Nephron progenitor cell (in vitro differentiated cells): Measurements from ENCODE around the gene ATP6V1F.
A peak's percentile ranks its signal among the peaks of the same experiment; 100 is the strongest.

Source experiments
- DNase-seq: peaks from one replicate; pipeline ENCODE4 v3.0.0; 2021
- H3K27ac Mint-ChIP-seq: 2 replicates; pipeline ENCODE4 v1.8.0; 2021; ENCODE audit warnings: mild to moderate bottlenecking, moderate library complexity, mixed read lengths
- H3K27me3 Mint-ChIP-seq: 2 replicates; pipeline ENCODE4 v1.8.0; 2021; ENCODE audit warnings: mild to moderate bottlenecking, low read depth, mixed read lengths; ENCODE audit not compliant: poor library complexity
- H3K36me3 Mint-ChIP-seq: 2 replicates; pipeline ENCODE4 v1.8.0; 2021; ENCODE audit warnings: low read depth, mixed read lengths
- H3K4me1 Mint-ChIP-seq: 2 replicates; pipeline ENCODE4 v1.8.0; 2021; ENCODE audit warnings: mixed read lengths
- H3K4me3 Mint-ChIP-seq: 2 replicates; pipeline ENCODE4 v1.8.0; 2021; ENCODE audit warnings: mild to moderate bottlenecking, moderate library complexity, mixed read lengths
- H3K9me3 Mint-ChIP-seq: 2 replicates; pipeline ENCODE4 v1.8.0; 2021; ENCODE audit warnings: mild to moderate bottlenecking, moderate library complexity, mixed read lengths
- TF ChIP-seq, protein P1 (sequence below): fragments of 200-600 bp; sonication (generic); IDR thresholded peaks from 2 replicates; pipeline ENCODE4 v1.5.0; 2021; ENCODE audit warnings: antibody characterized with exemption

Gene ATP6V1F

DNA sequence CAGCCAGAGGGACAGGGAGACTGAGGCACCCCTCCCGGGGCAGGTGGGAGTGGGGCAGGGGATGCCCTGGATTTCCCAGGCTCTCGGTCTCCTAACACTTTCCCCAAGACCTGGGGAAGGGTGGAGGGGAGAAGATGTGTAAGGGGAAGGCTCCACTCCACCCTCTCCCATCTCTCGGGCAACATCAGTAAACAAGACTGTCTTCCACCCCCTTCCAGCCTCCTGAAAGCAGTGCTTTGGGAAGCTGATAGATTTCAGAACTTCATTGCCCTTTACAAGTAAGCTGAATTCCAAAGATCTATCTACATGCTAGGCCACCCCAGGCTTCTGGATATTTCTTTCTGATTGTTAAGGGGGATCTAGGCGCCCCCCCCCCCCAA lies 28.7 kb upstream of the ATP6V1F start:
- no peak for DNase-seq
- H3K36me3 Mint-ChIP-seq: peaks cover under 1% of the 10 kb centered on the region
- peaks cover 5% of the 10 kb centered on the region for H3K27me3 Mint-ChIP-seq
- TF ChIP-seq, protein P1, sequence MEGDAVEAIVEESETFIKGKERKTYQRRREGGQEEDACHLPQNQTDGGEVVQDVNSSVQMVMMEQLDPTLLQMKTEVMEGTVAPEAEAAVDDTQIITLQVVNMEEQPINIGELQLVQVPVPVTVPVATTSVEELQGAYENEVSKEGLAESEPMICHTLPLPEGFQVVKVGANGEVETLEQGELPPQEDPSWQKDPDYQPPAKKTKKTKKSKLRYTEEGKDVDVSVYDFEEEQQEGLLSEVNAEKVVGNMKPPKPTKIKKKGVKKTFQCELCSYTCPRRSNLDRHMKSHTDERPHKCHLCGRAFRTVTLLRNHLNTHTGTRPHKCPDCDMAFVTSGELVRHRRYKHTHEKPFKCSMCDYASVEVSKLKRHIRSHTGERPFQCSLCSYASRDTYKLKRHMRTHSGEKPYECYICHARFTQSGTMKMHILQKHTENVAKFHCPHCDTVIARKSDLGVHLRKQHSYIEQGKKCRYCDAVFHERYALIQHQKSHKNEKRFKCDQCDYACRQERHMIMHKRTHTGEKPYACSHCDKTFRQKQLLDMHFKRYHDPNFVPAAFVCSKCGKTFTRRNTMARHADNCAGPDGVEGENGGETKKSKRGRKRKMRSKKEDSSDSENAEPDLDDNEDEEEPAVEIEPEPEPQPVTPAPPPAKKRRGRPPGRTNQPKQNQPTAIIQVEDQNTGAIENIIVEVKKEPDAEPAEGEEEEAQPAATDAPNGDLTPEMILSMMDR: no peak
- peaks cover 48% of the 10 kb centered on the region for H3K4me1 Mint-ChIP-seq
- no peaks in the 10 kb centered on the region for H3K9me3 Mint-ChIP-seq
- peak overlapping the region; percentile 63 for H3K4me3 Mint-ChIP-seq
- H3K27ac Mint-ChIP-seq: no peak overlapping the region

DNA sequence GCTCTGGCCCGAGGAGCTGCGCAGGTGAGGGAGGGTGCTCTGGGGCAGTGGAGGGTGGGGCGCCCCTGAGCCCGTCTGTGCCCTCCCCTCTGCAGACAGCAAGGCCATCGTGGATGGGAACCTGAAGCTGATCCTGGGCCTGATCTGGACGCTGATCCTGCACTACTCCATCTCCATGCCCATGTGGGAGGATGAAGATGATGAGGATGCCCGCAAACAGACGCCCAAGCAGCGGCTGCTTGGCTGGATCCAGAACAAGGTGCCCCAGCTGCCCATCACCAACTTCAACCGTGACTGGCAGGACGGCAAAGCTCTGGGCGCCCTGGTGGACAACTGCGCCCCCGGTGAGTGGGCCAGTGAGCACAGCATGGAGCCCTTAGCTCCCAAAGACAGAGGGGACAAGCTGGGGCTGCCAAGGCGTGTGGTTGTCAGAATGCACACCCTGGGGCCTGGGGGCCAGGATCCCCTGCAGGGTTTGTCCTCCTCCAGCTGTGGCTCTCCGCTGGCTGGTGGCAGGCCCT lies 27.4 kb upstream of the ATP6V1F start:
- Mint-ChIP-seq H3K36me3 (peaks cover 6% of the 10 kb centered on the region), H3K9me3 (no peaks in the 10 kb centered on the region), H3K27ac (no peak overlapping the region), H3K4me3 (no peak overlapping the region), H3K27me3 (peaks cover 2% of the 10 kb centered on the region), H3K4me1 (peaks cover 38% of the 10 kb centered on the region)
- no peak for DNase-seq
- TF ChIP-seq, protein P1: no peak

DNA sequence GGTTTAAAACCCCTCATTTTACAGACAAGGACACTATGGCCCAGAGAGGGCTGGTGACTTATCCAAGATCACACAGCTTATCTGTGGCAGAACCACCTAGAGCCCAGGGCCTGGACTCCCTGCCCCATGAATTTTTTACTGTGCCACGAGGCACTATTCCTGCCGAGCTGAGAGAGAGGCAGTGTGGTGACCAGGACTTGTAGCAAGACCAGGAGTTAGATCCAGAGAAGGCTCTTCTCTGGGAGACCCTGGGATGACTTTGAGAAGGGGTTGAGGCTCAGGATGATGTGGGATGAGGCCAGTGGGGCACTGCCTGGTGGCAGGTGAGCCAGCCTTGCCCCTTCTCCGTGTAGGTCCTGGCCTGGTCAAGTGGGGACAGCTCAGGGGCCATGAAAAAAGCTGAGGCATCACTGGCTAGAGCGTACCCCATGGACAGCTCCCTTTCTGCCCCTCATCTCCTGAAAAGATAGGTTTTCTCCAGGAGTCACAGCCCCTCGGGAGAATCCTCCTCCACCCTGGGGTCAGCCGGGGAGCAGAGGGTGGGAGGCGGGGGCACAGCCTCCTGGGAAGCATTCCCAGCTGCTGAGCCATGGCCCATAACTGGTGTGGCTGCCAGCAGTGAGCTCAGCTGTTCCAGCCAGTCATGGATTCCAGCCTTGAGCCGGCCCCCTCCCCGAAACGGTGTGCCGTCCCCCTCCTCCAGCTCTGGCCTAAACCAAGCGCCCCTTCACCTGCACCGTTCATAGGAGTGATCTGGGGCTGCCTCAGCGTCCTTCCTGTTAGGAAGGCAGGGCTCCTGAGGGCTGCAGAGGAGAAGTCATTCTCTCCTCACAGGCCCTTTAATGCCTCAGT lies 26.6 kb upstream of the ATP6V1F start:
- no peaks in the 10 kb centered on the region for H3K9me3 Mint-ChIP-seq
- TF ChIP-seq, protein P1: no peak
- H3K36me3 Mint-ChIP-seq: peaks cover 6% of the 10 kb centered on the region
- no peak overlapping the region for H3K4me3 Mint-ChIP-seq
- peaks cover 2% of the 10 kb centered on the region for H3K27me3 Mint-ChIP-seq
- DNase-seq: no peak
- peak overlapping the region; percentile 32 for H3K27ac Mint-ChIP-seq
- H3K4me1 Mint-ChIP-seq: peaks cover 38% of the 10 kb centered on the region

DNA sequence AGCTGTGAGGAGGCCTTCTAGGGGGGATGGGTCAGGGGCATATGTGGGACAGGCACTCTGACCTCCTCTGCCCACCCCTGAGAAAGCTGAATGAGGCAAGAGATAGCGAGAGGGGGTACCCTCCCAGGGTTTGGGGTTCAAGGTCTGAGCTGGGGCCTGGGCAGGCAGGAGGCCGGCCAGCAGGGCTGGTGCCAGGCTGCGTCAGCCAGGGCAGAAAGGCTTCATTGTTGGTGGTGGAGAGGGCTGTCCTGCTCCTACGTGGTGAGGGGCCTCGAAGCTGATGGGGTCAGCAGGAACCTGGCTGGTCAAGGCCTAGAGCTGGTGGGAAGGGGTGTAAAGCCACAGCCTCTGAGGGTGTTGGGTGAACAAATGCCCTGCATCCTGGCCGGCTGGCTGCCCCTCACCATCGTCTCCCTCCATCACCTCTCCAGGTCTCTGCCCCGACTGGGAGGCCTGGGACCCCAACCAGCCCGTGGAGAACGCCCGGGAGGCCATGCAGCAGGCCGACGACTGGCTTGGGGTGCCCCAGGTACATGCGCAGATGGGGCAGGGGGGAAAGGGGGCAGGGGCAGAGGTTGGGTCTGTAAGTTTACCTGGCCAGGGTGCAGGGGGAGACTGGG lies 25.8 kb upstream of the ATP6V1F start:
- TF ChIP-seq, protein P1: no peak
- H3K4me1 Mint-ChIP-seq: peaks cover 34% of the 10 kb centered on the region

DNA sequence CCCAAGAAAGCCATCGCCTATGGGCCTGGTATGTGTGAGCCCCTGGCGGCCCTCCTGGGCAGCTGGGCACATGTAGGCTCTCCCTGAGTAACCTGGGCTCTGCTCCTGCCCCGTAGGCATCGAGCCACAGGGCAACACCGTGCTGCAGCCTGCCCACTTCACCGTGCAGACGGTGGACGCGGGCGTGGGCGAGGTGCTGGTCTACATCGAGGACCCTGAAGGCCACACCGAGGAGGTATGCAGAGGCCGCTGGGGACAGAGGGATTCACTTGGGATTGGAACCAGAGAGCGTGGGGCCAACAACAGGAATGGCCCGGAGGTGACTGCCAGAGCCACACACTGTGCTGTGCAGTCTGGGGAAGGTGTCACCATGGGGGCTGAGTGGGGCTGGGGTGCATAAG lies 25.1 kb upstream of the ATP6V1F start:
- peaks cover 6% of the 10 kb centered on the region for H3K36me3 Mint-ChIP-seq
- H3K9me3 Mint-ChIP-seq: no peaks in the 10 kb centered on the region
- no peak for DNase-seq
- H3K27ac Mint-ChIP-seq: no peak overlapping the region
- TF ChIP-seq, protein P1: no peak
- peaks cover 29% of the 10 kb centered on the region for H3K4me1 Mint-ChIP-seq
- no peak overlapping the region for H3K4me3 Mint-ChIP-seq
- H3K27me3 Mint-ChIP-seq: peaks cover 2% of the 10 kb centered on the region

More for the DNA sequence above, 25.8 kb upstream of the ATP6V1F start:
- no peak for DNase-seq
- peaks cover 2% of the 10 kb centered on the region for H3K27me3 Mint-ChIP-seq
- no peaks in the 10 kb centered on the region for H3K9me3 Mint-ChIP-seq
- H3K4me3 Mint-ChIP-seq: no peak overlapping the region
- H3K36me3 Mint-ChIP-seq: peaks cover 6% of the 10 kb centered on the region
- peak overlapping the region; percentile 32 for H3K27ac Mint-ChIP-seq
